GM21423 (cell line): ENCODE results near the gene U2AF2.

Source experiments
- ATAC-seq: cut with Tn5 transposase; IDR thresholded peaks from one replicate; pipeline ENCODE4 v1.9.1; 2021; ENCODE audit warnings: mild to moderate bottlenecking, moderate library complexity; ENCODE audit not compliant: unreplicated experiment

The U2AF2 gene

DNA sequence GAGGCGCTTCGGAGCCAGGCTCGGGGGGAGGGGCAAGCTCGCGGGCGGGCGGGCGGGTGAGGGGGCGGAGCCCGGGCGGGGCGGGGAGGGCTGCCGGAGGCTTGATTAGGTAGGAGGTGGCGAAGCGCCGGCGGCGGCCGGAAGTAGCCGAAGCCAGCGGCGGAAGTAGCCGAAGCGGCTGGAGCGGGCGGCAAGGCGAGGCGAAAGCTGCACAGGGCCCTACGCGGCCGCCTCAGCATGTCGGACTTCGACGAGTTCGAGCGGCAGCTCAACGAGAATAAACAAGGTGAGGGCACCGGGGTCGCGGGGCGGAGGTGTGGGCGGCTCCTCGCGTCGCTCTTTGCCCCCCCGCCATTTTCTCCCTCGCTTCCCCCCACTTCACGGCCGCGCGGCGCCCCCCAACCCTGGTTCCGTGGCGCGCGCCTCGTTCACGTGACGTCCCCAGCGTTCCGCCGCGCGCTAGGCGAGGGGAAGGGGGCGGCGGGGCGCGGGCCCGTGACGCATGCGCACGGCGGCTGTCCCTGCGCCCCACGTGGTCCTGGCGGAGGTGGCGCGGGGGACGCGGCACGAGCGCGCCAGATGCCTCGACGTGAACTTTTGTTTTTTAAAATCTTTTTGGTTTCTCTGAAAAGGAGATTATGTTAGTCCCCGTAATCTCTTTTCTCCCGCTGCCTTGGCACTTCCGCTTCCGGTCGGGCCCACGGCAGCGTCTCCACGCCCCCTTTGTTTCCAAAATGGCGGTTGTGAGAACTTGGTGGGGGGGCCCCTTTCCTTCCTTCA is at the start of gene U2AF2:
TSS of gene U2AF2 (plus strand) at position 168 of the 780 bp plus-strand sequence. CDS start at position 238, 70 bp downstream.
- peak; percentile 36 for ATAC-seq

DNA sequence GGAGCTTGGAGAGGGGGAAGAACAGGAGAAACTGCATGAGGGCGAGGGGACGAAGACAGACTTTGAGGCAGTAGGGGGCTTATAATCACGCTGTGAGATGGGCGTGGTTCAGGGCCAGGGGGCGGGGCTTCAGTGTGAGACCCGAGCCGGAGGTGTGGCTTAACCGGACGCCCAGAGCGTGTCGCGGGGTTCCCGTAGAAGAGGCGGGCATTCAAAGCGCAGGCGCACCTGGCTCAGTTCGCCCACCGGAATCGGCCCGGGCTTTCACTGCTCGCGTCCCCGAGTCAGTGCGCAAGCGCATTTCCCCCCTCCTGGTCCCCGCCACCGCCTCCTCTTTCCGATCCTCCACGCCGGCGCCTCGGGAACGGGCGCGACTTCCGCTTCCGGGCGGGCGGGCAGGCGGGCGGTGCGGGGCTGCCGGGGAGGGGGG is 49.6 kb upstream of the U2AF2 start:
- ATAC-seq = peak; percentile 68

DNA sequence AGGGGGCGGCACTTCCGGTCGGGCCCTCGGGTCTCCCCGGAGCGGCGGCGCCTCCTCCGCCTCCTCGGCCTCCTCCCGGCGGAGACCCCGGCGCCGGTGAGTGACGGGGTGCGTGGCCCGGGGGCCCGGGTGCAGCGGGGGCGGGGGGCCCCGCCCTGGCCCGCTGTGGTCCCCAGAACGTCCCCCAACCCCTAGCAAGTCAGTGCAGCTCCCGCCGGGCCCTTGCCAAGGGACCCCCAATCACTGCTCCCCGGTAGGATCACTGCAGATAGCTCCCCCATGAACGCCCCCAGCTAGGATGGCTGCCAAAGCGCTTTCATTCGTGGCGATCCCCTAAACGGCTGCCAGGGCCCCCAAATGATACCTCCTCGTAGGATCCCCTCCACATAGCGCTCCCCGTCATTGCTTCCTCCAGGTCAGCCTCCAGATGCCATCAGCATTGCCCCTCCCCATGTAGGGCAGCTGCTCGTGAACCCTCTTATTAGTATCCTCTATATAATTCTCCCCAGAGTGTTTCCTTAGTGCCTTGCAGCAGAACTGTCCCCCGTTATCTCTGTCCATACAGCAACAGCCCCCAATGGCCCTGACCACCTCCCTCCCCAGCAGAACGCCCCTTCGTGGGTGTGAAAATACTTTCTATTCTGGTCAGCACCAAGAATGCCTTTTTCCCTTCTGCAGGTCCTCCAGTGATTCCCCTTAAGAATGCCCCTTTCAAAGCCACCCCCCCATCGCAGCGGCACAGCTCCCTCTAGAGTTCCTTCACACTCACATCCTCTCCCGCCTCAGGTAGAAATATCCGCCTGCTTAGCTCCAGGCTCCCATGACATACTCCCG is 49.0 kb upstream of the U2AF2 start, which contains the start of gene ZNF865:
TSS of gene ZNF865 (plus strand) at position 11 of the 834 bp plus-strand sequence. CDS start 7,972 bp downstream, outside the sequence.
- peak; percentile 35 for ATAC-seq

DNA sequence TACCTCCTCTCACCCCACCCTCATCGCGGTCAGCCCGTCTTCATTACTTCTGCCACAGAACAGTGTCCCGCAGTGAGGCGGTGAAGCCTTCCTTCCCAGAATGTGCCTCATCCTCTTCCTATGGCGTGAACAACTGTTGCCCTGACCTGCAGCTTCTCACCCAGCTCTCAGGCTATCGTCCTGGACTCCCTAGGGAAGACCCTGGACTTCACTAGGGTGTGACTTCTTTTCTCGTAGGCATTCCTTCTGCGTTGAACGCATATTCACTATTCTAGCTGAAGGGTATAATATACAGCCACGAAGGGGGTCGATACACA is 48.4 kb upstream of the U2AF2 start:
- no peak for ATAC-seq

DNA sequence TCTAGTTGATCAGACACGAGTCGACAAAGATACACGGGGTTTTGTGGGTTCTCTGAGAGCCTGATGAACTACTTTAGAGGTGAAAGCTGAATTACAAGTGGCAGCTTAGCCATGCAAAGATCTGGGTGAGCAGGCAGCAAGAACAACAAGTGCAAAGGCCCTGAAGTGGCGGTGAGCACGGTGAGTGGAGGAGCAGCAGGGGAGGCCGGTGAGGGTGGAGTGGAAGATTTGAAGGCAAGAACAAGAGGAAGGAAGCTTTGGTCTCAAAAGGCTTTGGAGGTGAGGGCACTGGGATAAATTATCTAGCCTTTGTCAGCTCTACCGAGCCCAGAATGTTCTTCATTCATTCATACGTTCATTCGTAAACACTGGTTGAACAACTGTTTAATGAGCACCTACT is 48.0 kb upstream of the U2AF2 start:
- no peak for ATAC-seq

DNA sequence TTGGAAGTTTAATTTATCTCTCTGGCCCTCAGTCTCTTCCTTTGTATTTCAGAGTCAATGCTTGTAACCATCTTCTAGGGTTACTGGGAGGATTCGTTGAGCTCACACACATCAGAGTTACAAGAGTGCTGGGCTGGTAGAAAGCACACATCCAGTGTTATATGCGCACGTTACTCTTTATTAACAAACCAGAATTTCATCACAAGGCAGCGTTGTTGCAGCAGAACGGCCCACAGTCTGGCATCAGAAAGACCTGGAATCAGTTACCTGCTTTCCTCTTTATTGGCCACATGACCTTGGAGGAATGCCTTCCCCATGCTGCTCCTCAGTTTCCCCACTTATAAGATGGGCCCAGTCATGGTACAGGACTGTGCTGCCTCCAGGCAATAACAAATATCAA is 45.5 kb upstream of the U2AF2 start:
- ATAC-seq = no peak

DNA sequence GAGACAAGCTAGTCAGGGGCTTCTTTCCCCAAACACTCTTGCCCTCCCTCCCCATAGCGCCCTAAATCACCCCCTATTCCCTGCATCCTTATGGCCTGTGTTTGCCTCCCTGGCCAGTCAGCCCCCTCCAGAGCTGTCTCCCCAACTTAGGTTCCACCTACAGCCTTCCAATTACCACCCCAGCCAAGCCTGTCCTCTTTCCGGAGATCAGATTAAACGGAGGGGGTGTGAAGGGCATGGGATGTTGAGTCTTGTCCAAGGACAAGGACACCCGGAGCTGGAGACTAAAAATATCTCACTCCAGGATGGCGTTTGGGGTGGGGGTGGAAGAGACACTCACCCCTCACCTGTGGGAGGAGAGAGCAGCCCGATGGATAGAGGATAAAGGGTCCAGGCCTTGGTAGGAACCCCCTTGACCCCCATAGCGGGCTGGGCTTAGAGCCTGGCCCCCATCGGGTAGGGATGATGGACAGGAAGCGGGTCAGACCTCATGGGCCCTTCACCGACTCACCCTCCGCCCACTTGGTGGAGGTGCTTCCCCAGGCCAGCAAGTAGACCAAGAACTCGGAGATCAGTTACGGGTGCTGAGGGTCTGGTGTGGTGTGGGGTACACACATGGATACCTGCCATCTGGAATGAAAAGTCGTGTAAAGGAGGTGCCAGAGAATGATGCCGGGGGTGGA is 43.4 kb upstream of the U2AF2 start:
- no peak for ATAC-seq

DNA sequence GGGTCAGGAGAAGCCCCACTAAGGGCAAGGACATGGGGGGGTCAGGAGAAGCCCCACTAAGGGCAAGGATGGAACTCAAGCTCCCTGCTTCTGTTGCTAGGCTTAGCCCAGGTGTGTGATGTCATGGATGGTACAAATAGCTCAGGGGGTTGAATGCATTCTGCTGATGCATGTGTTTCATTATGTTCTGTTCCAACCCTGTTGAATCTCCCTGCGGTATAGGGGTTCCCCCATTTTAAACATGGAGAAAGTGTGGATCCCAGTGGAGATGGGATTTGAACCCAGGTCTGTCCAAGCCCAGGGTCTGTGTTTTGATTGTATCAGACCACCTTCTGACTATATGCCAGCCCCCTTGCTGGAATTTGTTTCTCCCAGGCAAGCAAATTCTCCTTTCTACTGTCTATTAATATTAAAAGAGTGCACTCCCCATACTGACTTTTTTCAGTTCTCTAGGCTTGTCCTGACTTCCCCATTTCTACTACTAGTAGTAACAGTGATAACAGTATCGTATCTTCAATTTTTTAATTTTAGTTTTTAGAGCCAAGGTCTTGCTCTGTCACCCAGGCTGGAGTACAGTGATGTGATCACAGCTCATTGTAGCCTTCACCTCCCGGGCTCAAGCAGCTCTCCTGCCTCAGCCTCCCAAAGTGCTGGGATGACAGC is 42.7 kb upstream of the U2AF2 start:
- ATAC-seq = no peak

DNA sequence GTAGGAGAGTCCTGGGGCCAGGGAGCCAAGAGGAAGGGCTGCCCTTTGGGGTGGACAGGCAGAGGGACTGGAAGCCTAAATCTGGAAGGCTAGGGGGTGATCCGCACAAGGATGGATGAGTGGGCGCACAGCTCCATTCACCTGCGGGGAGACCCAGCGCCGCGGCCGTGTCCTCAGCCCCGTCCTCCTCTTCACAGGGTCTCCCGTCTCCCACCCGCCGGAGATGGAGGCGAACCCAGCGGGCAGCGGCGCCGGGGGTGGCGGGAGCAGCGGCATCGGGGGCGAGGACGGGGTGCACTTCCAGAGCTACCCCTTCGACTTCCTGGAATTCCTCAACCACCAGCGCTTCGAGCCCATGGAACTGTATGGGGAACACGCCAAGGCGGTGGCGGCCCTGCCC is 41.4 kb upstream of the U2AF2 start:
- ATAC-seq = no peak

DNA sequence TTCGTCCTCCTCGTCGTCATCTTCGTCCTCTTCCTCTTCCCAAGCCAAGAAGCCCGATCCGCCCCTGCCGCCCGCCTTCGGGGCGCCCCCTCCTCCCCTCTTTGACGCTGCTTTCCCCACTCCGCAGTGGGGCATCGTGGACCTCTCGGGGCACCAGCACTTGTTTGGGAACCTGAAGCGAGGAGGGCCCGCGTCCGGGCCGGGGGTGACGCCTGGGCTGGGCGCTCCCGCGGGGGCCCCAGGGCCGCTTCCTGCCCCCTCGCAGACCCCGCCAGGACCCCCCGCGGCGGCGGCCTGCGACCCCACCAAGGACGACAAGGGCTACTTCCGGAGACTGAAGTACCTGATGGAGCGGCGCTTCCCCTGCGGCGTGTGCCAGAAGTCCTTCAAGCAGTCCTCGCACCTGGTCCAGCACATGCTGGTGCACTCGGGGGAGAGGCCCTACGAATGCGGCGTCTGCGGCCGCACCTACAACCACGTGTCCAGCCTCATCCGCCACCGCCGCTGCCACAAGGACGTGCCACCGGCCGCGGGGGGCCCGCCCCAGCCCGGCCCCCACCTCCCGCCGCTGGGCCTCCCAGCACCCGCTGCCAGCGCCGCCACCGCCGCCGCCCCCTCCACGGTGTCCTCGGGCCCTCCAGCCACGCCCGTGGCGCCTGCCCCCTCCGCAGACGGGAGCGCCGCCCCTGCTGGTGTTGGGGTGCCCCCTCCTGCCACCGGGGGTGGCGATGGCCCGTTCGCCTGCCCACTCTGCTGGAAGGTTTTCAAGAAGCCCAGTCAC is 40.7 kb upstream of the U2AF2 start:
- ATAC-seq = no peak

DNA sequence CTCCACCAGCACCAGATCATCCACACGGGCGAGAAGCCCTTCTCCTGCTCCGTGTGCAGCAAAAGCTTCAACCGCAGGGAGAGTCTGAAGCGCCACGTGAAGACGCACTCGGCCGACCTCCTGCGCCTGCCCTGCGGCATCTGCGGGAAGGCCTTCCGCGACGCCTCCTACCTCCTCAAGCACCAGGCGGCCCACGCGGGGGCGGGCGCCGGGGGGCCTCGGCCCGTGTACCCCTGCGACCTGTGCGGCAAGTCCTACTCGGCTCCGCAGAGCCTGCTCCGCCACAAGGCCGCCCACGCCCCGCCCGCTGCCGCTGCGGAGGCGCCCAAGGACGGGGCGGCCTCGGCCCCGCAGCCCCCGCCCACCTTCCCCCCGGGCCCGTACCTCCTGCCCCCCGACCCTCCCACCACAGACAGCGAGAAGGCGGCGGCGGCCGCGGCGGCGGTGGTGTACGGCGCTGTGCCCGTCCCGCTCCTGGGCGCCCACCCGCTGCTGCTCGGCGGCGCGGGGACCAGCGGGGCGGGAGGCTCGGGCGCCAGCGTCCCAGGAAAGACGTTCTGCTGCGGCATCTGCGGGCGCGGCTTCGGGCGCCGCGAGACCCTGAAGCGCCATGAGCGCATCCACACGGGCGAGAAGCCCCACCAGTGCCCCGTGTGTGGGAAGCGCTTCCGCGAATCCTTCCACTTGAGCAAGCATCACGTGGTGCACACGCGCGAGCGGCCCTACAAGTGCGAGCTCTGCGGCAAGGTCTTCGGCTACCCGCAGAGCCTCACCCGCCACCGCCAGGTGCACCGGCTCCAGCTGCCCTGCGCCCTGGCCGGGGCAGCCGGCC is 39.9 kb upstream of the U2AF2 start:
- no peak for ATAC-seq

DNA sequence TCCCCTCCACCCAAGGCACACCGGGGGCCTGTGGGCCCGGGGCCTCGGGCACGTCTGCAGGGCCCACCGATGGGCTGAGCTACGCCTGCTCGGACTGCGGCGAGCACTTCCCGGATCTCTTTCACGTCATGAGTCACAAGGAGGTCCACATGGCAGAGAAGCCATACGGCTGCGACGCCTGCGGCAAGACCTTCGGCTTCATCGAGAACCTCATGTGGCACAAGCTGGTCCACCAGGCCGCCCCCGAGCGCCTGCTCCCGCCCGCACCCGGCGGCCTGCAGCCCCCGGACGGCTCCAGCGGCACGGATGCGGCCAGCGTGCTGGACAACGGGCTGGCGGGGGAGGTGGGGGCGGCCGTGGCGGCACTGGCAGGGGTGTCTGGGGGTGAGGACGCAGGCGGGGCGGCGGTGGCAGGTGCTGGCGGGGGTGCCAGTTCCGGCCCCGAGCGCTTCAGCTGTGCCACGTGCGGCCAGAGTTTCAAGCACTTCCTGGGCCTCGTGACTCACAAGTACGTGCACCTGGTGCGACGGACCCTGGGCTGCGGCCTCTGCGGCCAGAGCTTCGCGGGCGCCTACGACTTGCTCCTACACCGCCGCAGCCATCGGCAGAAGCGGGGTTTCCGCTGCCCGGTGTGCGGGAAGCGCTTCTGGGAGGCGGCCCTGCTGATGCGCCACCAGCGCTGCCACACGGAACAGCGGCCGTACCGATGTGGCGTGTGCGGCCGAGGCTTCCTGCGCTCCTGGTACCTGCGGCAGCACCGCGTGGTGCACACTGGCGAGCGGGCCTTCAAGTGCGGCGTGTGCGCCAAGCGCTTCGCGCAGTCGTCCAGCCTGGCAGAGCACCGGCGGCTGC is 39.1 kb upstream of the U2AF2 start:
- ATAC-seq = no peak

DNA sequence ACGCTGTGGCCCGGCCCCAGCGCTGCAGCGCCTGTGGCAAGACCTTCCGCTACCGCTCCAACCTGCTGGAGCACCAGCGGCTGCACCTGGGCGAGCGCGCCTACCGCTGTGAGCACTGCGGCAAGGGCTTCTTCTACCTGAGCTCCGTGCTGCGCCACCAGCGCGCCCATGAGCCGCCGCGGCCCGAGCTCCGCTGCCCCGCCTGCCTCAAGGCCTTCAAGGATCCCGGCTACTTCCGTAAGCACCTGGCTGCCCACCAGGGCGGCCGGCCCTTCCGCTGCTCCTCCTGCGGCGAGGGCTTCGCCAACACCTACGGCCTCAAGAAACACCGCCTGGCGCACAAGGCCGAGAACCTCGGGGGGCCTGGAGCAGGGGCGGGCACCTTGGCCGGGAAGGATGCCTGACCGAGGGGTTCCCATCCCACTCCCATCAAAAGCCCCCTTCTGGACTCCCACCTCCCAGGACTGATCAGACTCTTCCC is 38.4 kb upstream of the U2AF2 start:
- no peak for ATAC-seq

DNA sequence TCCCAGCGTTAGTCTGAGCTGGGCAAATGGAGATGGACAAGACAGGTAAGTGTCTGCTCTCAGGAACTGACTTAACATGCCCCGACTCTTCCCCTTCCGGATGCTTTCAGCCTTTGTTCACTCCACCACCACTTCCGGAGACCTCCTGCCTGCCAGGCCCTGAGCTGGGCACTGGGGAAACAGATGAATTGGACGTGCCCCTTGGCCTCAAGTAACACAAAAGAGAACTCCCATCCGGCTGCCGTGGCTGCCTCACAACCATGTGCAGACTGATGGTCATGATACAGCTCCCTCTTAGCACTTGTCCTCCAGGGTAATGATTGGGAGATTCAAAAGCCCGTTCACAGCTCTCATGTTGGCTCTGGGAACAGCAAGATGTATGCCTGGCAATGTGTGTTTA is 37.4 kb upstream of the U2AF2 start:
- ATAC-seq = no peak

DNA sequence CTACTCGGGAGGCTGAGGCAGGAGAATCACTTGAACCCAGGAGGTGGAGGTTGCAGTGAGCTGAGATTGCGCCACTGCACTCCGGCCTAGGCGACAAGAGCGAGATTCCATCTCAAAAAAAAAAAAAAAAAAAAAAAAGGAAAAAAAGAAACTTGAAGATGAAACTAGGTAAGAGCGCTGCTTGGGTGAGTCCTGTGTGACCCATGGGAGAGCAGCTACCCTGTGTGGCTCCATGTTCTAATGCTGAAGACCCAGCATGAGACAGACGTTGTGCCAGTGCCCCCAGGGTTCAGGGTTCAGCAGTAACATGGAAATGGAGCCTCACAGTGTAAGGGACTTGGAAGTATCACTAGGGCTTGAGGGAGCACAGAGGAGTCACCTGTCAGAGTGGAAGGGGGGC is 36.4 kb upstream of the U2AF2 start:
- no peak for ATAC-seq

DNA sequence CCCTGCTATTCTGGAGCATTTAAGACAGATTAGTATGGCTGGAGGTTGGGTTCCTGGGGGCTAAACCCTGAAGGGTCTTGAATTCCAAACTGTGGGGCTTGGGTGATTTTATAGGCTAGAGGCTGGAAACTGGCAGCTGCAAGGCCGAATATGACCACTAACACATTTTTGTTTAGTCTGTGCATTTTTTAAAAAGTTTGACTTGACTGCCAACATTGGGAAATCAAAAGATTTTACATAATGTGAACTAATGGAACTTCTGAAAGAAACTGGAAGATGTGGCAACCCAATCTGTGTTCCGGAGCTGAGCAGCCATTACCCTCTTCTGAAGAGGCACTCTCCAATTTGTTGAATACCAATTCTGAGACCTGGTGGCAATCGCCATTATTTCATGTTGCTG is 35.5 kb upstream of the U2AF2 start:
- ATAC-seq = no peak

DNA sequence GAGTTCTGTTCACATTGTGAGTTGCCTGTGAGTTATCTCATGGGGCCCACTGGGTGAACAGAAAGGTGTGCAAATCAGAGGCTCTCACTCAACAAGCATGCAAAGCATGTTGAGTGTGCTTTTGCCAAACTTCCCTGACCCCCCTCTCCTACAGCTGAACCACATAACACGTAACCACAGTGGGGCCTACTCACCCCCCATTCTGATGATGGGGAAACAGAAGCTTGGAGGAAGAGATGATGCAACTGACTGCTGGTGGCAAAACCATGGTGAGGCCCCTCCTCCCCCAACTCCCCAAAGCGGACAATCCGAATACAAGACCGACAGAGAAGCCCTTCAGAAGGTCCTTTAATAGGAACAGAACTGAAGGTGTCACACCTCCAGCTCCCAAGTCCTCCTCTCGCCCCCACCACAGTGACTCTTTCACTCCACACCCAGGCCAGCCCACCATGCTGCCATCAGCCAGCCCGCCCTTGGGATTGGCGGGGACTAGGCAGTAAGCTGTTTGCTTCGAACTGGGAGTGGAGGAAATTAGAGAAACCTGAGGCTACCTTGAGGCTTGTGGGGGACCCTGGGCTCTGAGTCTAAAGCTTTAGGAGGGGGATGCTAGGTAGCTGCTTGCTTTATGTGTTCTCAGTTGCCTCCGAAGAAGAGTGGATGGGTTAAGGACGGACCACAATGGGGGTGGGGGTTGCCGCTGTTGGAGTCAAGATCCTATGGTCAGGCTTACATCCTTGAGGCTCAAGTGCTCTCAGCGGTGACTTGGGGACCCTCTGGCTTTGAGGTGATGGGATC is 34.2 kb upstream of the U2AF2 start:
- ATAC-seq = no peak
